ENCODE data around the gene NXPE1.

Gene NXPE1

GRCh38 chr11:114525682-114526081, 34.0 kb downstream of the NXPE1 start:
- TF ChIP-seq CTCF (IDR thresholded peaks at IDR 0.05) = no peak

- no peak for TF ChIP-seq CTCF (IDR thresholded peaks at IDR 0.05)
Measured at GRCh38 chr11:114524122-114524521, 35.6 kb downstream of the NXPE1 start.

GRCh38 chr11:114522818-114523217, 36.9 kb downstream of the NXPE1 start:
- no peak for TF ChIP-seq CTCF (IDR thresholded peaks at IDR 0.05)

- no peak for TF ChIP-seq CTCF (IDR thresholded peaks at IDR 0.05)
Measured at GRCh38 chr11:114511538-114511937, 48.1 kb downstream of the NXPE1 start.

- no peak for TF ChIP-seq CTCF (IDR thresholded peaks at IDR 0.05)
Measured at GRCh38 chr11:114511079-114511478, 48.6 kb downstream of the NXPE1 start.

GRCh38 chr11:114501901-114502300, 57.8 kb downstream of the NXPE1 start:
- no peak for TF ChIP-seq CTCF (IDR thresholded peaks at IDR 0.05)

- TF ChIP-seq CTCF (IDR thresholded peaks at IDR 0.05) = no peak
Measured at GRCh38 chr11:114499756-114500155, 59.9 kb downstream of the NXPE1 start.

GRCh38 chr11:114496915-114497314, 62.8 kb downstream of the NXPE1 start:
- TF ChIP-seq CTCF (IDR thresholded peaks at IDR 0.05) = no peak
